Measurements from ENCODE around the gene DGKB.

Gene DGKB

DNA sequence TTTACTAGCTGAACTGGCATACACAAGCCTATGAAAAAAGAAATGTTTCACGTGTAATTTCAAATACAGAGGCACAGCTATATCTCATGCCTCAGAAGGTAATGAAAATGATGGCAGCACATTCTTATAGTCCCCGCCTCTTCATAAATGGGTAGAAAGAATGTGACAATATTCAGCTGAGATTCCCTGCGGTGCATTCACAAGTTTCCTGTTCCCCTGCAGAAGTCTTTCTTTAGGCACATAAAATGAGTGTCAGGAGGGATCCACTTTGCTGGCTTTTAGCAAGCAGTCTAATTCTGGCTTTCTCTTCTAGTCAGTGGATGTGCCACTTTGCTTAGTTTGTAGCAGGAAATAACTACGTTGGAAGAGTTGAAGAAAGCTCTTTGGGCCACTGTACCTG, 56.1 kb downstream of the DGKB start:
- CTCF ChIA-PET: no interaction called here
- DNase-seq (ENCODE audit: extremely low spot score): no peak

DNA sequence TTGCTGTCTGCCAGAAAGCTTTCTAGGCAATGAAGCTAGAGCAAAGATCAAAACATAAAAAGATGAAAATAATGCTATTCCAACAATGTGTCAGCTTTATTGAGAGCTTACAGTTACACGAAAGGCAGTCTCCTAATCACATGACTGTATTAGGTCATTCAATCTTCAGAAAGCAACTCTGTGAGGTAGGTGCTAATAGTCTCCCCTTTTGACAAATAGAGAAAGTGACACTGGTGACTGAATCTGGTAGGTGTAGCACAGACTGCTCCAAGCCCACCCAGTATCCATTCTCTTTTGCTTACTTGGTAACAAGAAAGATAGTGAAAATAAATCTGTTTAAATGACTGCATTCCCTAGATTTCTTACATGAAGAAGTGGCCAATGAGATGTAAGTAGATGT, 58.8 kb downstream of the DGKB start:
- TF ChIP-seq, protein P1, sequence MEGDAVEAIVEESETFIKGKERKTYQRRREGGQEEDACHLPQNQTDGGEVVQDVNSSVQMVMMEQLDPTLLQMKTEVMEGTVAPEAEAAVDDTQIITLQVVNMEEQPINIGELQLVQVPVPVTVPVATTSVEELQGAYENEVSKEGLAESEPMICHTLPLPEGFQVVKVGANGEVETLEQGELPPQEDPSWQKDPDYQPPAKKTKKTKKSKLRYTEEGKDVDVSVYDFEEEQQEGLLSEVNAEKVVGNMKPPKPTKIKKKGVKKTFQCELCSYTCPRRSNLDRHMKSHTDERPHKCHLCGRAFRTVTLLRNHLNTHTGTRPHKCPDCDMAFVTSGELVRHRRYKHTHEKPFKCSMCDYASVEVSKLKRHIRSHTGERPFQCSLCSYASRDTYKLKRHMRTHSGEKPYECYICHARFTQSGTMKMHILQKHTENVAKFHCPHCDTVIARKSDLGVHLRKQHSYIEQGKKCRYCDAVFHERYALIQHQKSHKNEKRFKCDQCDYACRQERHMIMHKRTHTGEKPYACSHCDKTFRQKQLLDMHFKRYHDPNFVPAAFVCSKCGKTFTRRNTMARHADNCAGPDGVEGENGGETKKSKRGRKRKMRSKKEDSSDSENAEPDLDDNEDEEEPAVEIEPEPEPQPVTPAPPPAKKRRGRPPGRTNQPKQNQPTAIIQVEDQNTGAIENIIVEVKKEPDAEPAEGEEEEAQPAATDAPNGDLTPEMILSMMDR (IDR thresholded peaks at IDR 0.05; ENCODE audit: control extremely low read depth, extremely low read depth, low read depth, missing control alignments): no peak
- no peak for DNase-seq (ENCODE audit: extremely low spot score)
- CTCF ChIA-PET: interaction anchor here (1.0 kb wide), 1 partner anchor 8 kb away, joined by 3 read pairs; no protein-coding TSS in a partner anchor
- POLR2A ChIA-PET: no interaction called here

More for the DNA sequence above, 56.1 kb downstream of the DGKB start:
- POLR2A ChIA-PET: no interaction called here
- TF ChIP-seq, protein P1 (IDR thresholded peaks at IDR 0.05; ENCODE audit: control extremely low read depth, extremely low read depth, low read depth, missing control alignments): no peak

GRCh38 chr7:14842523-14842922, 60.0 kb downstream of the DGKB start:
- ChIA-PET POLR2A (no interaction called here), CTCF (no interaction called here)
- DNase-seq (ENCODE audit: extremely low spot score): no peak
- TF ChIP-seq, protein P1 (IDR thresholded peaks at IDR 0.05; ENCODE audit: control extremely low read depth, extremely low read depth, low read depth, missing control alignments): no peak

DNA sequence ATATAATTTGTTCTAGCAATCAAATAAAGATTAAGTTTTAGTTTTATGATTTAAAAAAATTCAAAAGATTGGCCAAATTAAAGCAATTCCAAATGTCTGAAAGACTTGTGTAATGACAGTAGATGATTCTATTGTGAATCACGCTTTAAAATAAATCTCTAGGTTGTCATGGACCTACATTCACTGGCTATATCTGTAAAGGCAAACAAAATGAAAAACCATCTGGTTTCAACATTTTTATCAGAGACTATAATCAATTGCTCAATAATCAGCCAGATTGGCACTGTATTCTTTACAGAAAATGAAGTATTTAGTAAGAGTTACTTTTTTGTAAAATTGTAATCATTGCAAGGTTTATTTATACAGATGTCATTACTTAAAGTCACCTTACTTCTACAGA, 60.7 kb downstream of the DGKB start:
- POLR2A ChIA-PET: no interaction called here
- DNase-seq (ENCODE audit: extremely low spot score): no peak
- CTCF ChIA-PET: no interaction called here
- TF ChIP-seq, protein P1 (IDR thresholded peaks at IDR 0.05; ENCODE audit: control extremely low read depth, extremely low read depth, low read depth, missing control alignments): no peak

GRCh38 chr7:14841086-14841485, 61.5 kb downstream of the DGKB start:
- ChIA-PET POLR2A (no interaction called here), CTCF (no interaction called here)

GRCh38 chr7:14839307-14839706, 63.2 kb downstream of the DGKB start:
- ChIA-PET CTCF (no interaction called here), POLR2A (no interaction called here)
- TF ChIP-seq, protein P1 (IDR thresholded peaks at IDR 0.05; ENCODE audit: control extremely low read depth, extremely low read depth, low read depth, missing control alignments): no peak
- no peak for DNase-seq (ENCODE audit: extremely low spot score)

More at GRCh38 chr7:14841086-14841485, 61.5 kb downstream of the DGKB start:
- TF ChIP-seq, protein P1 (IDR thresholded peaks at IDR 0.05; ENCODE audit: control extremely low read depth, extremely low read depth, low read depth, missing control alignments): no peak
- no peak for DNase-seq (ENCODE audit: extremely low spot score)

- DNase-seq (ENCODE audit: extremely low spot score): no peak
- POLR2A ChIA-PET: no interaction called here
- TF ChIP-seq, protein P1 (IDR thresholded peaks at IDR 0.05; ENCODE audit: control extremely low read depth, extremely low read depth, low read depth, missing control alignments): no peak
- CTCF ChIA-PET: interaction anchor here (1.8 kb wide), 1 partner anchor 9 kb away, joined by 5 read pairs; no protein-coding TSS in a partner anchor
Measured at GRCh38 chr7:14837216-14837615, 65.3 kb downstream of the DGKB start.

Measured in GM10248 (cell line).